GM12878 (cell line): Measurements from ENCODE around the gene SEC24A. TPM values are rescaled to one million over a fixed set of nuclear protein-coding genes. Genes with fewer than 3 reads are reported as not detected.

ENCODE experiments used
- BCL11A ChIP-seq: IDR thresholded peaks from 2 replicates; pipeline ENCODE4 v1.6.1; 2011; ENCODE audit warnings: low read depth, low read length
- CHD2 ChIP-seq: IDR thresholded peaks from 2 replicates; pipeline ENCODE4 v1.6.1; 2011; ENCODE audit warnings: low read depth, low read length, improper control_type of control experiment, borderline replicate concordance
- CHD4 ChIP-seq: fragments of 200-600 bp; sonication (generic); IDR thresholded peaks from 2 replicates; pipeline ENCODE4 v1.6.1; 2016; ENCODE audit warnings: mild to moderate bottlenecking
- DPF2 ChIP-seq: fragments of 450-650 bp; IDR thresholded peaks from 2 replicates; pipeline ENCODE4 v1.6.1; 2017; ENCODE audit warnings: mild to moderate bottlenecking
- FOS ChIP-seq: IDR thresholded peaks from 3 replicates; pipeline ENCODE4 v1.6.1; 2011; ENCODE audit warnings: borderline replicate concordance; ENCODE audit not compliant: insufficient read length; ENCODE audit errors: extremely low read depth
- FOXM1 ChIP-seq: IDR thresholded peaks from 2 replicates; pipeline ENCODE4 v1.6.1; 2012; ENCODE audit warnings: low read depth, mild to moderate bottlenecking, inconsistent platforms, low read length, moderate library complexity
- HDGF ChIP-seq: fragments of 450-650 bp; IDR thresholded peaks from 2 replicates; pipeline ENCODE4 v1.6.1; 2016; ENCODE audit warnings: antibody characterized with exemption
- IKZF1 ChIP-seq: fragments of 450-650 bp; conservative IDR thresholded peaks from 2 replicates; pipeline ENCODE4 v1.6.1; 2017; ENCODE audit warnings: antibody characterized with exemption, mild to moderate bottlenecking
- MTA2 ChIP-seq: fragments of 450-650 bp; IDR thresholded peaks from 2 replicates; pipeline ENCODE4 v1.6.1; 2016; ENCODE audit warnings: low read depth, mild to moderate bottlenecking, moderate library complexity
- NR2C2 ChIP-seq: IDR thresholded peaks from 2 replicates; pipeline ENCODE4 v1.6.1; 2011; ENCODE audit warnings: borderline replicate concordance, low read depth; ENCODE audit not compliant: control insufficient read depth, insufficient read length
- NR2F1 ChIP-seq: fragments of 450-650 bp; conservative IDR thresholded peaks from 2 replicates; pipeline ENCODE4 v1.6.1; 2017; ENCODE audit warnings: mild to moderate bottlenecking
- PML ChIP-seq: IDR thresholded peaks from 2 replicates; pipeline ENCODE4 v1.6.1; 2012; ENCODE audit warnings: low read length, inconsistent platforms
- RAD51 ChIP-seq: fragments of 450-650 bp; IDR thresholded peaks from 2 replicates; pipeline ENCODE4 v1.6.1; 2016; ENCODE audit warnings: moderate library complexity, mild to moderate bottlenecking, inconsistent platforms
- RCOR1 ChIP-seq: conservative IDR thresholded peaks from 2 replicates; pipeline ENCODE4 v1.6.1; 2012; ENCODE audit warnings: low read depth, low read length, improper control_type of control experiment
- RUNX3 ChIP-seq: IDR thresholded peaks from 2 replicates; pipeline ENCODE4 v1.6.1; 2012; ENCODE audit warnings: low read length, inconsistent platforms
- SMAD1 ChIP-seq: fragments of 450-650 bp; IDR thresholded peaks from 2 replicates; pipeline ENCODE4 v1.6.1; 2018; ENCODE audit warnings: mild to moderate bottlenecking, low read depth; ENCODE audit not compliant: partially characterized antibody
- SMAD5 ChIP-seq: IDR thresholded peaks from 2 replicates; pipeline ENCODE4 v1.6.1; 2016; ENCODE audit warnings: antibody characterized with exemption, low read depth
- SMC3 ChIP-seq: IDR thresholded peaks from 2 replicates; pipeline ENCODE4 v1.6.1; 2011; ENCODE audit warnings: low read length, improper control_type of control experiment, borderline replicate concordance
- ZNF217 ChIP-seq: fragments of 450-650 bp; IDR thresholded peaks from 2 replicates; pipeline ENCODE4 v1.6.1; 2017; ENCODE audit warnings: antibody characterized with exemption, mild to moderate bottlenecking
- ZSCAN29 ChIP-seq: fragments of 450-650 bp; IDR thresholded peaks from 2 replicates; pipeline ENCODE4 v1.6.1; 2017; ENCODE audit warnings: mild to moderate bottlenecking, moderate library complexity
- polyA plus RNA-seq, 11 experiments: library from polyadenylated mRNA; depleted of rRNA in 4 of 11; unstranded in 6 of 11; stranded (reverse) in 5 of 11; fragments of >200 nt; fragmentation: Nextera tagmentation in 4 of 11; fragmentation: Illumina TruSeq in 1 of 11; extraction: Ambion mirVana in 4 of 11; extraction: Trizol in 1 of 11; gene quantifications; 1 replicate in 1 of 11; 2 replicates in 10 of 11; pipeline versions ENCODE4 v1.2.1 to v1.2.3, GENCODE V29; 2011 to 2016; ENCODE audit warnings: inconsistent platforms in 2 of 11, missing spikeins in 2 of 11, low read depth in 1 of 11
- total RNA-seq, 4 experiments: library from RNA; depleted of rRNA in 3 of 4; stranded (reverse); fragments of >200 nt in 3 of 4; fragmentation: Illumina TruSeq in 1 of 4; extraction: Trizol in 1 of 4; gene quantifications; 2 replicates each; pipeline versions ENCODE4 v1.2.1 to v1.2.3, GENCODE V29; 2013 to 2021
- TF ChIP-seq, protein P1 (sequence below): fragments of 450-650 bp; formaldehyde crosslinking; IDR thresholded peaks from 2 replicates; pipeline ENCODE4 v1.4.0; 2020; ENCODE audit warnings: mild to moderate bottlenecking, moderate library complexity
- TF ChIP-seq, protein P2 (sequence below): IDR thresholded peaks from 2 replicates; pipeline ENCODE4 v1.6.1; 2011; ENCODE audit warnings: borderline replicate concordance, low read depth, mild to moderate bottlenecking, moderate library complexity, mixed read lengths, low read length; ENCODE audit not compliant: insufficient read depth; ENCODE audit errors: extremely low read length
- TF ChIP-seq, protein P3 (sequence below): fragments of 450-650 bp; IDR thresholded peaks from 2 replicates; pipeline ENCODE4 v1.6.1; 2017; ENCODE audit warnings: borderline replicate concordance
- TF ChIP-seq, protein P4 (sequence below): fragments of 450-650 bp; IDR thresholded peaks from 2 replicates; pipeline ENCODE4 v1.6.1; 2017; ENCODE audit warnings: mild to moderate bottlenecking

Gene SEC24A
- total and polyA plus RNA-seq, 10 of the 15 experiments (the other 5 are each of a cell fraction or from before 2014, with no cell fraction given), result 7.1 to 52.2 (median 22.8) TPM

DNA sequence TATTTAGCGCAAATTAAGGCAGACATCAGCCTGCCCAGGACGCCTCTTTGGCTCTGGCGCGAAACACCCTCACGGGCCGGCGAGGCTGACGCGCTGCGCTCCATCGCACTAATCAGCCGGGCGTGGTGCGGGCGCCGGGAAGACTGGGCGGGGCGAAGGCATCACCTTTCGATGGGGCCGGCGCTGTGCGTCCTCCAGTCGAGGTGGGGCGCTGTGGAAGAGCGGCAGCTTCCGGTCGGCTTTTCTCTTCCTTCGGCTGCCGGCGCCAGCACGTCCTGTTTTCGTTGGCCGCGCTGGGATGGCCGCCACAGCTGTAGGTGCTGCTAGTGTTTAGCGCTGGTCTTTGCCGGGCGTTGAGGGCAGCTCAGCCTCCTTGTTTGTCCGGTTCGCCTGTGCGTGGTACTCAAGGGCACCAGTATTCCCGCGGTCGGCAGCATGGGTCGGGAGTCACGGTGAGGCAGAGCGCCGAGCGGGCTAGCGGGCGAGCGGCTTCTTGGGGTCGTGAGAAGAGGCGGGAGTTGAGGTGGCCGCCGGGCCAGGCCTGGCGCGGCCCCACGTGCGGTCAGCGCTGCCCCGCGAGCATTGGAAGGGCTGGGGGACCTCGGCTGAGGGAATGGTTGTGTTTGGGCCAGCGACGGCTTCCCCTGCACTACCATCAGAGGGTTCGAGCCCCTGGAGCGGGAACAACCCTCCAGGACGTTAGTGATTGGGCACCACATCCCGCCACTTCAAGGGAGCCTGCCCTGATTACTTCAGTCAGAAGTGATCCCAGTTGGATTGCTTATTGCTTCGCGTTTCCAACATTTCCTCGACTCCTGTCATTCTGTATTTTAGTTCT lies 110.1 kb downstream of the SEC24A start, which contains the start of gene DDX46 (continued):
- TF ChIP-seq, protein P1, sequence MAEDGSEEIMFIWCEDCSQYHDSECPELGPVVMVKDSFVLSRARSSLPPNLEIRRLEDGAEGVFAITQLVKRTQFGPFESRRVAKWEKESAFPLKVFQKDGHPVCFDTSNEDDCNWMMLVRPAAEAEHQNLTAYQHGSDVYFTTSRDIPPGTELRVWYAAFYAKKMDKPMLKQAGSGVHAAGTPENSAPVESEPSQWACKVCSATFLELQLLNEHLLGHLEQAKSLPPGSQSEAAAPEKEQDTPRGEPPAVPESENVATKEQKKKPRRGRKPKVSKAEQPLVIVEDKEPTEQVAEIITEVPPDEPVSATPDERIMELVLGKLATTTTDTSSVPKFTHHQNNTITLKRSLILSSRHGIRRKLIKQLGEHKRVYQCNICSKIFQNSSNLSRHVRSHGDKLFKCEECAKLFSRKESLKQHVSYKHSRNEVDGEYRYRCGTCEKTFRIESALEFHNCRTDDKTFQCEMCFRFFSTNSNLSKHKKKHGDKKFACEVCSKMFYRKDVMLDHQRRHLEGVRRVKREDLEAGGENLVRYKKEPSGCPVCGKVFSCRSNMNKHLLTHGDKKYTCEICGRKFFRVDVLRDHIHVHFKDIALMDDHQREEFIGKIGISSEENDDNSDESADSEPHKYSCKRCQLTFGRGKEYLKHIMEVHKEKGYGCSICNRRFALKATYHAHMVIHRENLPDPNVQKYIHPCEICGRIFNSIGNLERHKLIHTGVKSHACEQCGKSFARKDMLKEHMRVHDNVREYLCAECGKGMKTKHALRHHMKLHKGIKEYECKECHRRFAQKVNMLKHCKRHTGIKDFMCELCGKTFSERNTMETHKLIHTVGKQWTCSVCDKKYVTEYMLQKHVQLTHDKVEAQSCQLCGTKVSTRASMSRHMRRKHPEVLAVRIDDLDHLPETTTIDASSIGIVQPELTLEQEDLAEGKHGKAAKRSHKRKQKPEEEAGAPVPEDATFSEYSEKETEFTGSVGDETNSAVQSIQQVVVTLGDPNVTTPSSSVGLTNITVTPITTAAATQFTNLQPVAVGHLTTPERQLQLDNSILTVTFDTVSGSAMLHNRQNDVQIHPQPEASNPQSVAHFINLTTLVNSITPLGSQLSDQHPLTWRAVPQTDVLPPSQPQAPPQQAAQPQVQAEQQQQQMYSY, result no peak
- TF ChIP-seq IKZF1 (peak; percentile 91), BCL11A (no peak), NR2F1 (peak; percentile 48; the same call in 1 of the 2 replicates), NR2C2 (no peak), SMAD5 (peak; percentile 75; the same call in 1 of the 2 replicates), ZSCAN29 (no peak), RCOR1 (no peak), CHD2 (no peak), CHD4 (no peak), FOXM1 (no peak), SMAD1 (no peak), MTA2 (no peak), ZNF217 (no peak), FOS (no peak), DPF2 (peak; percentile 57), SMC3 (0 out of 2 replicates have a peak, but pooled peaks have one; percentile 9), PML (peak; percentile 79), RUNX3 (0 out of 2 replicates have a peak, but pooled peaks have one; percentile 24), RAD51 (no peak), HDGF (peak; percentile 71; the same call in 1 of the 2 replicates)
- TF ChIP-seq, protein P2, sequence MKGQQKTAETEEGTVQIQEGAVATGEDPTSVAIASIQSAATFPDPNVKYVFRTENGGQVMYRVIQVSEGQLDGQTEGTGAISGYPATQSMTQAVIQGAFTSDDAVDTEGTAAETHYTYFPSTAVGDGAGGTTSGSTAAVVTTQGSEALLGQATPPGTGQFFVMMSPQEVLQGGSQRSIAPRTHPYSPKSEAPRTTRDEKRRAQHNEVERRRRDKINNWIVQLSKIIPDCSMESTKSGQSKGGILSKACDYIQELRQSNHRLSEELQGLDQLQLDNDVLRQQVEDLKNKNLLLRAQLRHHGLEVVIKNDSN, result no peak
- TF ChIP-seq, protein P3, sequence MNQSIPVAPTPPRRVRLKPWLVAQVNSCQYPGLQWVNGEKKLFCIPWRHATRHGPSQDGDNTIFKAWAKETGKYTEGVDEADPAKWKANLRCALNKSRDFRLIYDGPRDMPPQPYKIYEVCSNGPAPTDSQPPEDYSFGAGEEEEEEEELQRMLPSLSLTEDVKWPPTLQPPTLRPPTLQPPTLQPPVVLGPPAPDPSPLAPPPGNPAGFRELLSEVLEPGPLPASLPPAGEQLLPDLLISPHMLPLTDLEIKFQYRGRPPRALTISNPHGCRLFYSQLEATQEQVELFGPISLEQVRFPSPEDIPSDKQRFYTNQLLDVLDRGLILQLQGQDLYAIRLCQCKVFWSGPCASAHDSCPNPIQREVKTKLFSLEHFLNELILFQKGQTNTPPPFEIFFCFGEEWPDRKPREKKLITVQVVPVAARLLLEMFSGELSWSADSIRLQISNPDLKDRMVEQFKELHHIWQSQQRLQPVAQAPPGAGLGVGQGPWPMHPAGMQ, result no peak
- TF ChIP-seq, protein P4, sequence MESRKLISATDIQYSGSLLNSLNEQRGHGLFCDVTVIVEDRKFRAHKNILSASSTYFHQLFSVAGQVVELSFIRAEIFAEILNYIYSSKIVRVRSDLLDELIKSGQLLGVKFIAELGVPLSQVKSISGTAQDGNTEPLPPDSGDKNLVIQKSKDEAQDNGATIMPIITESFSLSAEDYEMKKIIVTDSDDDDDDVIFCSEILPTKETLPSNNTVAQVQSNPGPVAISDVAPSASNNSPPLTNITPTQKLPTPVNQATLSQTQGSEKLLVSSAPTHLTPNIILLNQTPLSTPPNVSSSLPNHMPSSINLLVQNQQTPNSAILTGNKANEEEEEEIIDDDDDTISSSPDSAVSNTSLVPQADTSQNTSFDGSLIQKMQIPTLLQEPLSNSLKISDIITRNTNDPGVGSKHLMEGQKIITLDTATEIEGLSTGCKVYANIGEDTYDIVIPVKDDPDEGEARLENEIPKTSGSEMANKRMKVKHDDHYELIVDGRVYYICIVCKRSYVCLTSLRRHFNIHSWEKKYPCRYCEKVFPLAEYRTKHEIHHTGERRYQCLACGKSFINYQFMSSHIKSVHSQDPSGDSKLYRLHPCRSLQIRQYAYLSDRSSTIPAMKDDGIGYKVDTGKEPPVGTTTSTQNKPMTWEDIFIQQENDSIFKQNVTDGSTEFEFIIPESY, result no peak
